GM23338 (cell line): ENCODE results near the gene ATP12A. TPM values are rescaled to one million over a fixed set of nuclear protein-coding genes. Genes with fewer than 3 reads are reported as not detected.

Experiments
- polyA plus RNA-seq: library from polyadenylated mRNA; unstranded; fragments of >200 nt; fragmentation: Nextera tagmentation; extraction: Ambion mirVana; gene quantifications from 2 replicates; pipeline ENCODE4 v1.2.1, GENCODE V29; 2016
- small RNA-seq: library from RNA; depleted of rRNA; stranded (forward); fragments of <200 nt; gene quantifications from one replicate; pipeline ENCODE3, GENCODE V24; 2014; ENCODE audit warnings: low replicate concordance
- total RNA-seq: library from RNA; depleted of rRNA; stranded (reverse); fragments of >200 nt; shearing (Covaris generic); gene quantifications from 2 replicates; pipeline ENCODE4 v1.2.3, GENCODE V29; 2014; rRNA removed
- TF ChIP-seq, protein P1 (sequence below), 2 experiments: fragments of 200-600 bp in 1 of 2; sonication (generic) in 1 of 2; conservative IDR thresholded peaks; 2 replicates each; pipeline versions ENCODE4 v1.5.1 to v1.6.1; 2016 to 2017; ENCODE audit warnings: antibody characterized with exemption in 2 of 2, low read depth in 2 of 2, mild to moderate bottlenecking in 2 of 2, moderate library complexity in 1 of 2

ATP12A gene
- total and polyA plus RNA-seq, 2 experiments from 2014 or later = 0.40 to 1.0 TPM

GRCh38 chr13:24759197-24759596 is 79.0 kb downstream of the ATP12A start (continued):
- TF ChIP-seq, protein P1, sequence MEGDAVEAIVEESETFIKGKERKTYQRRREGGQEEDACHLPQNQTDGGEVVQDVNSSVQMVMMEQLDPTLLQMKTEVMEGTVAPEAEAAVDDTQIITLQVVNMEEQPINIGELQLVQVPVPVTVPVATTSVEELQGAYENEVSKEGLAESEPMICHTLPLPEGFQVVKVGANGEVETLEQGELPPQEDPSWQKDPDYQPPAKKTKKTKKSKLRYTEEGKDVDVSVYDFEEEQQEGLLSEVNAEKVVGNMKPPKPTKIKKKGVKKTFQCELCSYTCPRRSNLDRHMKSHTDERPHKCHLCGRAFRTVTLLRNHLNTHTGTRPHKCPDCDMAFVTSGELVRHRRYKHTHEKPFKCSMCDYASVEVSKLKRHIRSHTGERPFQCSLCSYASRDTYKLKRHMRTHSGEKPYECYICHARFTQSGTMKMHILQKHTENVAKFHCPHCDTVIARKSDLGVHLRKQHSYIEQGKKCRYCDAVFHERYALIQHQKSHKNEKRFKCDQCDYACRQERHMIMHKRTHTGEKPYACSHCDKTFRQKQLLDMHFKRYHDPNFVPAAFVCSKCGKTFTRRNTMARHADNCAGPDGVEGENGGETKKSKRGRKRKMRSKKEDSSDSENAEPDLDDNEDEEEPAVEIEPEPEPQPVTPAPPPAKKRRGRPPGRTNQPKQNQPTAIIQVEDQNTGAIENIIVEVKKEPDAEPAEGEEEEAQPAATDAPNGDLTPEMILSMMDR (conservative IDR thresholded peaks at IDR 0.05; ENCODE audit: low read depth in 2 of 2) = no peak

Small RNA genes within 50 kb of the gene (small RNA-seq; reads per million reads assigned to genes)
- not detected for gene RNY1P7

Other genes with a start within 250 kb of the ATP12A start
- gene PARP4, start 167.6 kb upstream of the ATP12A start, total RNA-seq = 24.1 and 32.9 TPM in 2 replicates
- gene PARP4, start 167.6 kb upstream of the ATP12A start, polyA plus RNA-seq = 10.3 and 12.9 TPM in 2 replicates
- gene RNF17, start 83.8 kb downstream of the ATP12A start, total RNA-seq = not detected in 2 replicates
- 0.16 TPM in 1 of 2 replicates, not detected in the other for gene RNF17, start 83.8 kb downstream of the ATP12A start, polyA plus RNA-seq